ENCODE measurements around the gene VLDLR.

DNA sequence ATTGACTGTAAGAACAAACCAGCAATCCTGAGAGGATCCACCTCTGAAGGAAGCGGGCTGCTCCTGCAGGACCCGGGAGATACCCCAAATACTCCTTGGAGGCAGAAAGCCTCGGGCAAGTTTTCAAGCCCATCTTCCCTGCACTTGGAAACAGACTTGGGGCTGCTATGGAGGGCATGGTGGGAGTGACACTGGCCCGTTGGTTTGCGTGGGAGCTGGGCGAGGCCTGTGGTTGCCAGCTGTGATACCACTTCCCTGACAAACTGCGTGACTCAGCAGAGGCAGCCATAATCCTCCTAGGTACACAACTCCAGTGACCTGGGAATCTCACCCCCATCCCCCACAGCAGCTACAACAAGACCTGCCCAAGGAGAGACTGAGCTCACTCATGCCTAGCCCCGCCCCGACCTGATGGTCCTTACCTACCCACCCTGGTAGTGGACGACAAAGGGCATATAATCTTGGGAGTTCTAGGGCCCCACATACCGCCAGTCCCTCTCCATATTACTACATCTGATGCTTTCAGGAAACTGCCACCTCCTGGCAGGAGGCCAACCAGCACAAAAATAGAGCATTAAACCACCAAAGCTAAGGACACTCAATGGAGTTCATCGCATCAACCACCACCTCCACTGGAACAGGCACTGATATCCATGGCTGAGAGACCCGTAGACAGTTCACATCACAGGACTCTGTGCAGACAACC lies 38.1 kb upstream of the VLDLR start:
- TF ChIP-seq EZH2 (IDR thresholded peaks at IDR 0.05; ENCODE audit: low read length, unreplicated experiment): no peak
- TF ChIP-seq, protein P1, sequence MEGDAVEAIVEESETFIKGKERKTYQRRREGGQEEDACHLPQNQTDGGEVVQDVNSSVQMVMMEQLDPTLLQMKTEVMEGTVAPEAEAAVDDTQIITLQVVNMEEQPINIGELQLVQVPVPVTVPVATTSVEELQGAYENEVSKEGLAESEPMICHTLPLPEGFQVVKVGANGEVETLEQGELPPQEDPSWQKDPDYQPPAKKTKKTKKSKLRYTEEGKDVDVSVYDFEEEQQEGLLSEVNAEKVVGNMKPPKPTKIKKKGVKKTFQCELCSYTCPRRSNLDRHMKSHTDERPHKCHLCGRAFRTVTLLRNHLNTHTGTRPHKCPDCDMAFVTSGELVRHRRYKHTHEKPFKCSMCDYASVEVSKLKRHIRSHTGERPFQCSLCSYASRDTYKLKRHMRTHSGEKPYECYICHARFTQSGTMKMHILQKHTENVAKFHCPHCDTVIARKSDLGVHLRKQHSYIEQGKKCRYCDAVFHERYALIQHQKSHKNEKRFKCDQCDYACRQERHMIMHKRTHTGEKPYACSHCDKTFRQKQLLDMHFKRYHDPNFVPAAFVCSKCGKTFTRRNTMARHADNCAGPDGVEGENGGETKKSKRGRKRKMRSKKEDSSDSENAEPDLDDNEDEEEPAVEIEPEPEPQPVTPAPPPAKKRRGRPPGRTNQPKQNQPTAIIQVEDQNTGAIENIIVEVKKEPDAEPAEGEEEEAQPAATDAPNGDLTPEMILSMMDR (conservative IDR thresholded peaks at IDR 0.05; ENCODE audit: low read depth, low read length): no peak
- TF ChIP-seq EZH2phosphoT487 (IDR thresholded peaks at IDR 0.05; ENCODE audit: borderline replicate concordance, low read length): no peak

Data from PC-3 (cell line).